HEK293 (cell line): Measurements from ENCODE around the gene GALNS.

Experiments used
- CTCF ChIA-PET: fragments of 350-600 bp; formaldehyde crosslinking; extraction: SDS; loops from one replicate; lab custom pipeline; 2021; ENCODE audit warnings: antibody characterized with exemption; lab: Yijun Ruan, JAX
- POLR2A ChIA-PET: fragments of 300-600 bp; formaldehyde crosslinking; extraction: SDS; loops from one replicate; lab custom pipeline; 2020; ENCODE audit warnings: antibody characterized with exemption, inconsistent platforms; lab: Yijun Ruan, JAX
- H3K27ac ChIP-seq: fragments of 200-500 bp; sonication (Bioruptor generic); 2 replicates; pipeline ENCODE4 v1.5.1; 2014; ENCODE audit warnings: low read depth, low read length, control low read depth, inconsistent platforms; ENCODE audit errors: extremely low read depth
- H3K36me3 ChIP-seq, 2 experiments: fragments of 200-500 bp in 1 of 2; sonication (Bioruptor generic) in 1 of 2; 1 replicate in 1 of 2; 2 replicates in 1 of 2; pipeline ENCODE4 v1.5.1; 2014 to 2017; ENCODE audit warnings: inconsistent platforms in 2 of 2, low read length in 2 of 2; ENCODE audit not compliant: control insufficient read depth in 2 of 2, insufficient read depth in 1 of 2
- H3K4me1 ChIP-seq: fragments of 200-500 bp; sonication (Bioruptor generic); 2 replicates; pipeline ENCODE4 v1.5.1; 2014; ENCODE audit warnings: mild to moderate bottlenecking, low read length, inconsistent platforms; ENCODE audit not compliant: control insufficient read depth, insufficient read depth
- H3K4me3 ChIP-seq: 2 replicates; pipeline ENCODE4 v1.5.1; 2011; ENCODE audit warnings: low read depth, mild to moderate bottlenecking, control low read depth, low read length, moderate library complexity
- H3K9me3 ChIP-seq: fragments of 200-500 bp; sonication (Bioruptor generic); 2 replicates; pipeline ENCODE4 v1.5.1; 2014; ENCODE audit warnings: low read depth, low read length, inconsistent platforms; ENCODE audit not compliant: control insufficient read depth, insufficient read depth
- CTCF ChIP-seq: fragments of 450-650 bp; formaldehyde crosslinking; IDR thresholded peaks from 2 replicates; pipeline ENCODE4 v1.5.1; 2016; ENCODE audit warnings: missing biosample characterization, missing genetic modification characterization
- EGR2 ChIP-seq: fragments of 450-650 bp; formaldehyde crosslinking; IDR thresholded peaks from 2 replicates; pipeline ENCODE4 v1.5.1; 2016; ENCODE audit warnings: low read depth, missing biosample characterization, missing genetic modification characterization
- GFI1B ChIP-seq: fragments of 450-650 bp; formaldehyde crosslinking; IDR thresholded peaks from 2 replicates; pipeline ENCODE4 v1.5.1; 2016; ENCODE audit warnings: missing biosample characterization, missing genetic modification characterization
- IKZF3 ChIP-seq: fragments of 450-650 bp; IDR thresholded peaks from 2 replicates; pipeline ENCODE4 v1.5.0; 2018; ENCODE audit warnings: missing biosample characterization, mild to moderate bottlenecking, missing genetic modification characterization, moderate library complexity
- MZF1 ChIP-seq: fragments of 450-650 bp; formaldehyde crosslinking; IDR thresholded peaks from 2 replicates; pipeline ENCODE4 v1.5.1; 2017; ENCODE audit warnings: missing biosample characterization, missing genetic modification characterization, borderline replicate concordance
- ZFHX2 ChIP-seq: fragments of 450-650 bp; formaldehyde crosslinking; conservative IDR thresholded peaks from 2 replicates; pipeline ENCODE4 v1.5.1; 2016; ENCODE audit warnings: missing biosample characterization, missing genetic modification characterization
- ZNF146 ChIP-seq: fragments of 450-650 bp; formaldehyde crosslinking; IDR thresholded peaks from 2 replicates; pipeline ENCODE4 v1.5.1; 2016; ENCODE audit warnings: missing biosample characterization, missing genetic modification characterization
- ZNF391 ChIP-seq: fragments of 450-650 bp; formaldehyde crosslinking; IDR thresholded peaks from 2 replicates; pipeline ENCODE4 v1.5.1; 2016; ENCODE audit warnings: low read depth, missing biosample characterization, missing genetic modification characterization, borderline replicate concordance
- ZNF394 ChIP-seq: fragments of 450-650 bp; formaldehyde crosslinking; IDR thresholded peaks from 2 replicates; pipeline ENCODE4 v1.5.1; 2016; ENCODE audit warnings: missing biosample characterization, missing genetic modification characterization, mild to moderate bottlenecking, moderate library complexity, borderline replicate concordance
- ZNF670 ChIP-seq: fragments of 450-650 bp; formaldehyde crosslinking; IDR thresholded peaks from 2 replicates; pipeline ENCODE4 v1.5.1; 2016; ENCODE audit warnings: missing biosample characterization, missing genetic modification characterization, low read depth
- ZSCAN30 ChIP-seq: fragments of 450-650 bp; IDR thresholded peaks from 2 replicates; pipeline ENCODE4 v1.5.1; 2018; ENCODE audit warnings: missing biosample characterization, mild to moderate bottlenecking, missing genetic modification characterization, moderate library complexity
- TF ChIP-seq, protein P1 (sequence below): fragments of 450-650 bp; formaldehyde crosslinking; IDR thresholded peaks from 2 replicates; pipeline ENCODE4 v1.5.1; 2016; ENCODE audit warnings: missing biosample characterization, missing genetic modification characterization

The GALNS gene

GRCh38 chr16:88857728-88858339, 1.1 kb upstream of the GALNS start:
- TF ChIP-seq ZNF670 (tag by site-specific recombination) (no peak), CTCF (tag by site-specific recombination) (peak; percentile 48; the same call in 1 of the 2 replicates), EGR2 (tag by site-specific recombination) (peak; percentile 39), ZNF394 (tag by site-specific recombination) (no peak), GFI1B (tag by site-specific recombination) (no peak)
- ChIA-PET POLR2A (interaction anchor here (0.7 to 2.1 kb wide), 5 partner anchors 43 to 340 kb away, joined by 3 to 23 read pairs (median 3); partner anchors contain the start of genes ACSF3 and APRT), CTCF (interaction anchor here (0.5 to 1.8 kb wide), 18 partner anchors 9 to 309 kb away, joined by 3 to 8 read pairs (median 3); partner anchors contain the start of gene APRT)

DNA sequence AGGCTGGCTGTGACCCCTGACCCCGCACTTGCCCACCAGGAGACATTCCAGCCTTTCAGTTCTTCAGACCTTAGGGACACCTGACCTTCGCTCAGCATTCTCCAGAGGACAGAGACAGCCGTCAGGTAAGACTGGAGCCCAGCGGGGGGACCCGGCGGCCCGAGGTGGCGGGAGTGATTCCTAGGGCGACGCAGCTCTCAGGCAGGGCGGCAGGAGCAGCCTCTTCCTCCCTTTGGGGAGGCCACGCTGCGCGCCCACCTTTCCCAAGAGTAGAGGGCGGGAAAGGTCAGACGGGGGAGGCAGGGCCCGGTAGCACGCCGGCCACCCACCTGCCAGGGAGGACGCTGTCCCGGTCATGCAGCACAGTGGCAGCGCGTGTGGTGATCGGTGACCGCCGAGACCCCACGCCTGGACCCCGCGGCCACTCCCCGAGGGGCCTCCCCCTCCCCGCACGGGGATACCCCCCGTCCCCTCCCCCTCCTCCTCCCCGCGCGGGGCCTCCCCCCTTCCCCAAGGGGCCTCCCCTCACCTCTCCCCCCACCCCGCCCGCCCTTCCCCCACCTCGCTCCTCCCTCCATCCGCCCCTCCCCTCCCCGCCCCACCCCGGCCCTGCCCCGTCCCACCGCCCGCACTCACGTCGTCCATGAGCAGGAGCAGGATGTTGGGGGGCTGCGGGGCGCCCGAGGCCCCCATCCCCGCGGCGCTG, 472 bp downstream of the GALNS start:
- ChIA-PET CTCF (interaction anchor here (0.8 to 1.1 kb wide), 2 partner anchors 56 to 119 kb away, joined by 3 read pairs; no protein-coding TSS in a partner anchor), POLR2A (interaction anchor here (0.7 to 2.1 kb wide), 2 partner anchors 10 to 45 kb away, joined by 3 to 23 read pairs; partner anchors contain the start of gene APRT)
- H3K4me3 ChIP-seq = peak overlapping the region; percentile 70
- no peaks in the 10 kb centered on the region for H3K4me1 ChIP-seq
- no peak overlapping the region for H3K27ac ChIP-seq
- no peaks in the 10 kb centered on the region for H3K9me3 ChIP-seq
- TF ChIP-seq ZFHX2 (tag by site-specific recombination) = peak; percentile 24; the same call in 1 of the 2 replicates
- TF ChIP-seq EGR2 (tag by site-specific recombination) = 0 out of 2 replicates have a peak, but pooled peaks have one; percentile 16
- no peak for TF ChIP-seq ZNF391 (tag by site-specific recombination)
- H3K36me3 ChIP-seq = peaks cover 0 to 33% of the 10 kb centered on the region in 2 experiments; a peak in 1 of 3 replicates

More at GRCh38 chr16:88857728-88858339, 1.1 kb upstream of the GALNS start:
- H3K27ac ChIP-seq = peak overlapping the region; percentile 10; the same call in 1 of the 2 replicates
- H3K36me3 ChIP-seq = peaks cover 0 to 44% of the 10 kb centered on the region in 2 experiments; a peak in 1 of 3 replicates
- no peaks in the 10 kb centered on the region for H3K9me3 ChIP-seq
- peak overlapping the region; percentile 94 for H3K4me3 ChIP-seq
- no peaks in the 10 kb centered on the region for H3K4me1 ChIP-seq

- TF ChIP-seq, protein P1, sequence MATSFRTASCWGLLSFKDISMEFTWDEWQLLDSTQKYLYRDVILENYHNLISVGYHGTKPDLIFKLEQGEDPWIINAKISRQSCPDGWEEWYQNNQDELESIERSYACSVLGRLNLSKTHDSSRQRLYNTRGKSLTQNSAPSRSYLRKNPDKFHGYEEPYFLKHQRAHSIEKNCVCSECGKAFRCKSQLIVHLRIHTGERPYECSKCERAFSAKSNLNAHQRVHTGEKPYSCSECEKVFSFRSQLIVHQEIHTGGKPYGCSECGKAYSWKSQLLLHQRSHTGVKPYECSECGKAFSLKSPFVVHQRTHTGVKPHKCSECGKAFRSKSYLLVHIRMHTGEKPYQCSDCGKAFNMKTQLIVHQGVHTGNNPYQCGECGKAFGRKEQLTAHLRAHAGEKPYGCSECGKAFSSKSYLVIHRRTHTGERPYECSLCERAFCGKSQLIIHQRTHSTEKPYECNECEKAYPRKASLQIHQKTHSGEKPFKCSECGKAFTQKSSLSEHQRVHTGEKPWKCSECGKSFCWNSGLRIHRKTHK (tag by site-specific recombination) = no peak
- TF ChIP-seq IKZF3 (tag by site-specific recombination) (no peak), ZSCAN30 (no peak), MZF1 (tag by site-specific recombination) (no peak), ZNF146 (no peak)
These were observed 1.0 kb downstream of the GALNS start for GRCh38 chr16:88855736-88856121.

More at GRCh38 chr16:88855736-88856121, 1.0 kb downstream of the GALNS start:
- POLR2A ChIA-PET = no interaction called here
- H3K9me3 ChIP-seq = no peaks in the 10 kb centered on the region
- no peaks in the 10 kb centered on the region for H3K4me1 ChIP-seq
- H3K27ac ChIP-seq = no peak overlapping the region
- H3K4me3 ChIP-seq = no peak overlapping the region
- H3K36me3 ChIP-seq = peaks cover 0 to 28% of the 10 kb centered on the region in 2 experiments; a peak in 1 of 3 replicates
- CTCF ChIA-PET = no interaction called here
